ENCODE measurements around the gene SNN. TPM values are rescaled to one million over a fixed set of nuclear protein-coding genes. Genes with fewer than 3 reads are reported as not detected.

SNN gene
- total RNA-seq, 1 experiment from 2014 or later = 27.4 TPM

DNA sequence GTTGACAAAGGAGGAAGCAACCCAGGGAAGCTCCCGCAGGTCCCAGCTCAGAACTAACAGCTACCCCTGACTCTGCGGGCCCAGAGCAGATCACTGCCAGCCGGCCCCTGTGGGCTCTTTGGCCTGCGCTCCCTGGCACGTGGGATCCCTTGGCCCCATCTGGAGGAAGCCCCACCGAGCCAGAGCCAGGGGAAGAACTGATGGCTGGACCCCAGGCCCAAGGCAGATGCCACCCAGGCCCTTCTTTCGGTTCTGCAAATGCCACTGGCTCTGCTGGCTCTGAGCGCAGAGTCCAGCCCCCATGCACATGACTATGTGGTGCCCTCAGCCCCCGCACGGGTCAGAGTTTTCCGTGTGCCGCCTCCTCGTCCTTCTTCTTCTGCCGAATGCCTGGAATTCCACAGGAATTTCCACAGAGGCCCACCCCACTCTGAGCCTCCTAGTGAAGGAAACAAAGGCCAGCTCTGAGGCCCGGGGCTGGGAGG is 35.8 kb upstream of the SNN start:
- no peaks in the 10 kb centered on the region for H3K79me2 ChIP-seq (ENCODE audit: low read length)
- H3K4me2 ChIP-seq (ENCODE audit: low read depth, low read length, poor library complexity, severe bottlenecking) = no peak overlapping the region
- no peak overlapping the region for H2AFZ ChIP-seq (ENCODE audit: low read length)
- no peak overlapping the region for H3K4me3 ChIP-seq (ENCODE audit: low read length)
- H3K9me3 ChIP-seq (ENCODE audit: low read length) = no peaks in the 10 kb centered on the region
- H3K27ac ChIP-seq (ENCODE audit: low read length) = no peak overlapping the region
- H3K9me2 ChIP-seq (replicated peaks; ENCODE audit: insufficient read depth, low read length) = no peaks in the 10 kb centered on the region
- H3K9ac ChIP-seq (ENCODE audit: low read length) = no peak overlapping the region
- H4K20me1 ChIP-seq (ENCODE audit: insufficient read depth, low read depth, low read length) = no peaks in the 10 kb centered on the region
- no peaks in the 10 kb centered on the region for H3K27me3 ChIP-seq (ENCODE audit: low read length)
- H3K4me1 ChIP-seq (ENCODE audit: low read length) = no peaks in the 10 kb centered on the region; the same call in 1 of the 2 replicates
- no peak for DNase-seq
- H3K36me3 ChIP-seq (ENCODE audit: insufficient read depth, low read length) = no peaks in the 10 kb centered on the region

GRCh38 chr16:11633113-11633512 is 35.1 kb upstream of the SNN start:
- H3K4me1 ChIP-seq (ENCODE audit: low read length) = no peaks in the 10 kb centered on the region; the same call in 1 of the 2 replicates
- H3K27ac ChIP-seq (ENCODE audit: low read length) = no peak overlapping the region
- no peaks in the 10 kb centered on the region for H3K9me3 ChIP-seq (ENCODE audit: low read length)
- no peak overlapping the region for H3K4me2 ChIP-seq (ENCODE audit: low read depth, low read length, poor library complexity, severe bottlenecking)
- no peaks in the 10 kb centered on the region for H3K79me2 ChIP-seq (ENCODE audit: low read length)
- no peaks in the 10 kb centered on the region for H4K20me1 ChIP-seq (ENCODE audit: insufficient read depth, low read depth, low read length)
- no peak overlapping the region for H3K4me3 ChIP-seq (ENCODE audit: low read length)
- H3K9ac ChIP-seq (ENCODE audit: low read length) = no peak overlapping the region
- H3K9me2 ChIP-seq (replicated peaks; ENCODE audit: insufficient read depth, low read length) = no peaks in the 10 kb centered on the region
- no peaks in the 10 kb centered on the region for H3K36me3 ChIP-seq (ENCODE audit: insufficient read depth, low read length)
- H3K27me3 ChIP-seq (ENCODE audit: low read length) = no peaks in the 10 kb centered on the region
- DNase-seq = no peak
- H2AFZ ChIP-seq (ENCODE audit: low read length) = no peak overlapping the region

DNA sequence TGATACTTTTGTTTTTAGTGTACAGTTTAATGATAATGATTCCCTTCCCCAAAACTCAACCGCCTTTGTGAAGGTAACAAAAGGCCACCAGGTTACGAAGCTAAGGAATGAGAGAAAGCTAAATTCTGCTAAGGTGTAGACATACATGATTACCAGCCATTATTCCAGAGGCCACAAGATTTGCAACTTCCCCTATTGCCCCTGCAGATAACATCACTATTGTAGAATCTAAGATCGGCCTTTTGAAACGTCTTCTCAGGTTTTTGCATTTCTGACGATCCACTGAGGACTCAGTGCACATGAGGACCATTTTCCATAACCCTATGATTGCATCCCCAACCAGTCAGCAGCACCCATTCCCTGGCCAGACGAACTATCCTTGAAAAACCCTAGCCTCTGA is 33.9 kb upstream of the SNN start:
- no peak overlapping the region for H3K9ac ChIP-seq (ENCODE audit: low read length)
- H3K27ac ChIP-seq (ENCODE audit: low read length) = no peak overlapping the region
- H3K4me1 ChIP-seq (ENCODE audit: low read length) = no peaks in the 10 kb centered on the region; the same call in 1 of the 2 replicates
- no peaks in the 10 kb centered on the region for H3K27me3 ChIP-seq (ENCODE audit: low read length)
- H3K4me2 ChIP-seq (ENCODE audit: low read depth, low read length, poor library complexity, severe bottlenecking) = no peak overlapping the region
- no peak for DNase-seq
- H3K36me3 ChIP-seq (ENCODE audit: insufficient read depth, low read length) = no peaks in the 10 kb centered on the region
- no peak overlapping the region for H2AFZ ChIP-seq (ENCODE audit: low read length)
- H3K79me2 ChIP-seq (ENCODE audit: low read length) = no peaks in the 10 kb centered on the region
- no peaks in the 10 kb centered on the region for H3K9me2 ChIP-seq (replicated peaks; ENCODE audit: insufficient read depth, low read length)
- no peaks in the 10 kb centered on the region for H4K20me1 ChIP-seq (ENCODE audit: insufficient read depth, low read depth, low read length)
- H3K4me3 ChIP-seq (ENCODE audit: low read length) = no peak overlapping the region
- H3K9me3 ChIP-seq (ENCODE audit: low read length) = no peaks in the 10 kb centered on the region

DNA sequence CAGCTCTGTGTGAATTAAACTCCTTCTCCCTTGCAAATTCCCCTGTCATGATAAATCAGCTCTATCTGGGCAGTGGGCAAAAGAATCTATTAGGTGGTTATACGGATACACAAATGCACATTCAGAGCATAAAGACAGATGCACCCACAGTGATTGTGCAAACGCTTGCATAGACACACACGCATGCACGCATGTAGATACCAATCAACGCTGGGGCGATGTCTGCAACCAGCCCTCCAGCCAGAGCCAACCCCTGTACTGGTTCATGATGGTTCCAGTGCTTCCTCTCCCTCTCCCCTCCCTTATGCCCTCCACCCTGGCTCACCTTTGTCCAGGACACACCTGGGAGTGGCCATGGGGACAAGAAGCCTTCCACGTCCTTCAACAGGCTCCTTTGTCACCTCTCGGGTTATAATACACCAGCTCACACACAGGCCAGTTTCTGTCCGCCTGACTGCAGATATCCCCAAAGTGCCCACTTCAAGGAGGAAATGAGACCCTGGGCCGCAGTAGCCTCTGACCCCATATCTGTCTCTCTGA is 33.1 kb upstream of the SNN start:
- no peaks in the 10 kb centered on the region for H3K4me1 ChIP-seq (ENCODE audit: low read length)
- no peak overlapping the region for H3K27ac ChIP-seq (ENCODE audit: low read length)
- H3K27me3 ChIP-seq (ENCODE audit: low read length) = no peaks in the 10 kb centered on the region
- no peak overlapping the region for H3K4me3 ChIP-seq (ENCODE audit: low read length)
- H3K4me2 ChIP-seq (ENCODE audit: low read depth, low read length, poor library complexity, severe bottlenecking) = no peak overlapping the region
- H3K9me3 ChIP-seq (ENCODE audit: low read length) = no peaks in the 10 kb centered on the region
- H4K20me1 ChIP-seq (ENCODE audit: insufficient read depth, low read depth, low read length) = no peaks in the 10 kb centered on the region
- no peak overlapping the region for H3K9ac ChIP-seq (ENCODE audit: low read length)
- DNase-seq = no peak
- no peak overlapping the region for H2AFZ ChIP-seq (ENCODE audit: low read length)
- H3K36me3 ChIP-seq (ENCODE audit: insufficient read depth, low read length) = no peaks in the 10 kb centered on the region
- H3K79me2 ChIP-seq (ENCODE audit: low read length) = no peaks in the 10 kb centered on the region
- H3K9me2 ChIP-seq (replicated peaks; ENCODE audit: insufficient read depth, low read length) = no peaks in the 10 kb centered on the region

GRCh38 chr16:11635679-11636171 is 32.5 kb upstream of the SNN start:
- Histone ChIP-seq H3K27me3 (ENCODE audit: low read length) (no peaks in the 10 kb centered on the region), H3K4me2 (ENCODE audit: low read depth, low read length, poor library complexity, severe bottlenecking) (no peak overlapping the region), H3K9me2 (replicated peaks; ENCODE audit: insufficient read depth, low read length) (no peaks in the 10 kb centered on the region), H3K9ac (ENCODE audit: low read length) (no peak overlapping the region), H3K36me3 (ENCODE audit: insufficient read depth, low read length) (no peaks in the 10 kb centered on the region), H3K9me3 (ENCODE audit: low read length) (no peaks in the 10 kb centered on the region), H4K20me1 (ENCODE audit: insufficient read depth, low read depth, low read length) (no peaks in the 10 kb centered on the region), H3K4me3 (ENCODE audit: low read length) (no peak overlapping the region), H2AFZ (ENCODE audit: low read length) (no peak overlapping the region), H3K4me1 (ENCODE audit: low read length) (no peaks in the 10 kb centered on the region), H3K79me2 (ENCODE audit: low read length) (no peaks in the 10 kb centered on the region), H3K27ac (ENCODE audit: low read length) (no peak overlapping the region)
- no peak for DNase-seq

DNA sequence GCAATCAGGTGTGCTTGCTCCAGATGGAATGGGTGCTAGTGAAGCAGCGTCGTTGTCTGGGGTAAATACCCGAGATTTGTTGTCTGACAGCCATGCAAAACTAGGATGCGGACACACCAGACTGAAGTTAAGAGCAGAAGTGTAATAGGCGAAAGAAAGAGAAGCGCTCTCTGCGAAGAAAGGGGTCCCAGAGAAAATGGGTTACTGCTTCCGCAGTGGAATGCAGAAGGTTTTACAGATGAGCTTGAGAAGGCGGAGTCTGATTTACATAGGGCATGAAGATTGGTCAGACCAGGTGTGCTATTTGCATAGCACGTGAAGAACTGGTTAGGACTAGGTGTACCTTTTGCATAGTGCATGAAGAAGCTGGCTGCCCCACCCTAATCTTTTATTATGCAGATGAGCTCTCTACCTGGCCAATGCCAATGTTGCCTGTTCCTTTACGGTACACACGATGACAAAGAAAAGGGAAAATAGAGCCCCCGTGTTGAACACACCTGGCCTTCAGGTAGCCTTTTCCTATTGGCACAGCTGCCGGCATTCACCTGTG is 32.0 kb upstream of the SNN start:
- H3K4me2 ChIP-seq (ENCODE audit: low read depth, low read length, poor library complexity, severe bottlenecking) = no peak overlapping the region
- no peak overlapping the region for H3K9ac ChIP-seq (ENCODE audit: low read length)
- no peaks in the 10 kb centered on the region for H3K9me2 ChIP-seq (replicated peaks; ENCODE audit: insufficient read depth, low read length)
- H3K79me2 ChIP-seq (ENCODE audit: low read length) = no peaks in the 10 kb centered on the region
- no peak overlapping the region for H2AFZ ChIP-seq (ENCODE audit: low read length)
- H3K36me3 ChIP-seq (ENCODE audit: insufficient read depth, low read length) = no peaks in the 10 kb centered on the region
- H3K4me3 ChIP-seq (ENCODE audit: low read length) = no peak overlapping the region
- no peak for DNase-seq
- H4K20me1 ChIP-seq (ENCODE audit: insufficient read depth, low read depth, low read length) = no peaks in the 10 kb centered on the region
- H3K9me3 ChIP-seq (ENCODE audit: low read length) = no peaks in the 10 kb centered on the region
- no peaks in the 10 kb centered on the region for H3K4me1 ChIP-seq (ENCODE audit: low read length)
- H3K27me3 ChIP-seq (ENCODE audit: low read length) = no peaks in the 10 kb centered on the region
- no peak overlapping the region for H3K27ac ChIP-seq (ENCODE audit: low read length)

GRCh38 chr16:11637320-11637719 is 30.9 kb upstream of the SNN start:
- Histone ChIP-seq H3K4me3 (ENCODE audit: low read length) (no peak overlapping the region), H3K9me2 (replicated peaks; ENCODE audit: insufficient read depth, low read length) (no peaks in the 10 kb centered on the region), H3K79me2 (ENCODE audit: low read length) (no peaks in the 10 kb centered on the region), H2AFZ (ENCODE audit: low read length) (no peak overlapping the region), H3K27ac (ENCODE audit: low read length) (no peak overlapping the region), H3K36me3 (ENCODE audit: insufficient read depth, low read length) (no peaks in the 10 kb centered on the region), H4K20me1 (ENCODE audit: insufficient read depth, low read depth, low read length) (no peaks in the 10 kb centered on the region), H3K27me3 (ENCODE audit: low read length) (no peaks in the 10 kb centered on the region), H3K9ac (ENCODE audit: low read length) (no peak overlapping the region), H3K4me1 (ENCODE audit: low read length) (no peaks in the 10 kb centered on the region), H3K9me3 (ENCODE audit: low read length) (no peaks in the 10 kb centered on the region), H3K4me2 (ENCODE audit: low read depth, low read length, poor library complexity, severe bottlenecking) (no peak overlapping the region)
- DNase-seq = no peak

DNA sequence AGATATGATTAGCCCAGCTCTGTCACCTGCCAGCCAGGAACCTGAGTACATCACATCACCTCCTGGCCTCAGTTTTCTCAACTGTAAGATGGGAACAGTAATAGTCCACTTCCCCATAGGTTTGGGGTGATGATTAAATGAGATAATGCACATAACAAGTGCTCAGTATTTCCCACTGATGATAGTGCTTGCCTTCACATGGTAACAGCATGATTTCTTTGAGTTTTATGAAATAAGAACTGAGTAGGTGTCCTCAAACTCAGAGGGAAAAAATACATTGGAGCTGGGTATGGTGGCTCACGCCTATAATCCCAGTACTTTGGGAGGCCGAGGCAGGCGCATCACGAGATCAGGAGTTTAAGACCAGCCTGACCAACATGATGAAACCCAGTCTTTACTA is 30.1 kb upstream of the SNN start:
- H2AFZ ChIP-seq (ENCODE audit: low read length) = no peak overlapping the region
- no peak overlapping the region for H3K27ac ChIP-seq (ENCODE audit: low read length)
- no peak overlapping the region for H3K9ac ChIP-seq (ENCODE audit: low read length)
- H3K9me2 ChIP-seq (replicated peaks; ENCODE audit: insufficient read depth, low read length) = no peaks in the 10 kb centered on the region
- H3K9me3 ChIP-seq (ENCODE audit: low read length) = no peaks in the 10 kb centered on the region
- H3K4me2 ChIP-seq (ENCODE audit: low read depth, low read length, poor library complexity, severe bottlenecking) = no peak overlapping the region
- DNase-seq = no peak
- peaks cover 4% of the 10 kb centered on the region for H3K4me1 ChIP-seq (ENCODE audit: low read length)
- H4K20me1 ChIP-seq (ENCODE audit: insufficient read depth, low read depth, low read length) = no peaks in the 10 kb centered on the region
- H3K79me2 ChIP-seq (ENCODE audit: low read length) = no peaks in the 10 kb centered on the region
- H3K27me3 ChIP-seq (ENCODE audit: low read length) = no peaks in the 10 kb centered on the region
- no peaks in the 10 kb centered on the region for H3K36me3 ChIP-seq (ENCODE audit: insufficient read depth, low read length)
- no peak overlapping the region for H3K4me3 ChIP-seq (ENCODE audit: low read length)
